GM23248 (cell line): ENCODE measurements around the gene GLYATL3. TPM values are rescaled to one million over a fixed set of nuclear protein-coding genes. Genes with fewer than 3 reads are reported as not detected.

Experiments
- DNase-seq: peaks from one replicate; pipeline ENCODE4 v3.0.0-alpha.2; 2015
- H2AFZ ChIP-seq: fragments of 200-600 bp; sonication (generic); 2 replicates; pipeline ENCODE4 v1.6.1; 2016; ENCODE audit warnings: antibody characterized with exemption
- H3F3A ChIP-seq: fragments of 200-600 bp; sonication (generic); 2 replicates; pipeline ENCODE4 v1.6.1; 2016; ENCODE audit warnings: mild to moderate bottlenecking, antibody characterized with exemption, mixed run types; ENCODE audit not compliant: insufficient read depth
- H3K27ac ChIP-seq: fragments of 200-600 bp; sonication (generic); 2 replicates; pipeline ENCODE4 v1.5.1; 2016; ENCODE audit warnings: mild to moderate bottlenecking
- H3K27me3 ChIP-seq: fragments of 200-600 bp; sonication (generic); replicated peaks from 2 replicates; pipeline ENCODE4 v1.6.1; 2016; ENCODE audit warnings: mild to moderate bottlenecking; ENCODE audit not compliant: insufficient read depth
- H3K36me3 ChIP-seq: fragments of 200-600 bp; sonication (generic); 2 replicates; pipeline ENCODE4 v1.6.1; 2016; ENCODE audit warnings: low read depth, mild to moderate bottlenecking
- H3K4me1 ChIP-seq: fragments of 200-600 bp; sonication (generic); 2 replicates; pipeline ENCODE4 v1.6.1; 2016; ENCODE audit warnings: mild to moderate bottlenecking; ENCODE audit not compliant: insufficient read depth
- H3K4me2 ChIP-seq: fragments of 200-600 bp; sonication (generic); one replicate; pipeline ENCODE4 v1.6.1; 2016; ENCODE audit warnings: mild to moderate bottlenecking; ENCODE audit not compliant: unreplicated experiment
- H3K4me3 ChIP-seq: fragments of 200-600 bp; sonication (generic); 2 replicates; pipeline ENCODE4 v1.5.1; 2016; ENCODE audit warnings: mild to moderate bottlenecking
- H3K79me2 ChIP-seq: fragments of 200-600 bp; sonication (generic); 2 replicates; pipeline ENCODE4 v1.6.1; 2016; ENCODE audit warnings: mild to moderate bottlenecking; ENCODE audit not compliant: insufficient read depth
- H3K9ac ChIP-seq: fragments of 200-600 bp; sonication (generic); 2 replicates; pipeline ENCODE4 v1.6.1; 2016; ENCODE audit warnings: mild to moderate bottlenecking
- H3K9me2 ChIP-seq: fragments of 200-600 bp; sonication (generic); 2 replicates; pipeline ENCODE4 v1.6.1; 2016; ENCODE audit warnings: mixed run types, mild to moderate bottlenecking, moderate library complexity; ENCODE audit not compliant: insufficient read depth
- H3K9me3 ChIP-seq: fragments of 200-600 bp; sonication (generic); one replicate; pipeline ENCODE4 v1.6.1; 2017; ENCODE audit warnings: low read depth
- H4K20me1 ChIP-seq: fragments of 200-600 bp; sonication (generic); 2 replicates; pipeline ENCODE4 v1.6.0; 2016; ENCODE audit not compliant: insufficient read depth
- EZH2 ChIP-seq: fragments of 200-600 bp; sonication (generic); IDR thresholded peaks from 2 replicates; pipeline ENCODE4 v1.6.1; 2018; ENCODE audit warnings: antibody characterized with exemption, mild to moderate bottlenecking; ENCODE audit not compliant: insufficient read depth, poor library complexity, severe bottlenecking
- EZH2phosphoT487 ChIP-seq: fragments of 200-600 bp; sonication (generic); IDR thresholded peaks from 2 replicates; pipeline ENCODE4 v1.6.1; 2018; ENCODE audit warnings: antibody characterized with exemption, moderate library complexity, mild to moderate bottlenecking, low read depth; ENCODE audit not compliant: insufficient read depth
- WGBS, 2 experiments: methylation state at CpG; one replicate each; pipeline ENCODE4 v1.1.6; 2015 to 2017; ENCODE audit warnings: low lambda C conversion rate in 2 of 2, low coverage in 1 of 2; ENCODE audit errors: missing lambda C conversion rate in 2 of 2; 5-methylcytosine and 5-hydroxymethylcytosine counted together
- in situ Hi-C: fragments of 300-500 bp; cut with MboI; formaldehyde crosslinking; loops from 2 replicates; pipeline ENCODE4 v1.15.0; 2020
- polyA plus RNA-seq: library from polyadenylated mRNA; unstranded; fragments of >200 nt; fragmentation: Nextera tagmentation; extraction: Ambion mirVana; gene quantifications from 2 replicates; pipeline ENCODE4 v1.2.1, GENCODE V29; 2016
- total RNA-seq: library from RNA; depleted of rRNA; stranded (reverse); fragments of >200 nt; shearing (Covaris generic); gene quantifications from 2 replicates; pipeline ENCODE4 v1.2.3, GENCODE V29; 2014

GLYATL3 gene
- total and polyA plus RNA-seq, 2 experiments from 2014 or later, result not detected

- Histone ChIP-seq H3K27me3 (peaks cover 30% of the 10 kb centered on the region), H3K4me2 (no peak overlapping the region), H3K4me3 (no peak overlapping the region), H4K20me1 (no peaks in the 10 kb centered on the region), H3F3A (no peaks in the 10 kb centered on the region), H3K79me2 (no peaks in the 10 kb centered on the region), H3K36me3 (no peaks in the 10 kb centered on the region), H3K27ac (no peak overlapping the region), H2AFZ (no peak overlapping the region), H3K9me3 (no peaks in the 10 kb centered on the region), H3K9me2 (no peaks in the 10 kb centered on the region), H3K4me1 (no peaks in the 10 kb centered on the region), H3K9ac (no peak overlapping the region)
- in situ Hi-C loops, result no loop called here
- 45 to 48% methylated on average over 1 of the region's 1 CpG for WGBS, 2 experiments
- TF ChIP-seq EZH2, result no peak
- no peak for TF ChIP-seq EZH2phosphoT487
- DNase-seq, result no peak
These were observed 24.2 kb downstream of the GLYATL3 start for GRCh38 chr6:49523901-49524300.

GRCh38 chr6:49524541-49524940 is 24.8 kb downstream of the GLYATL3 start:
- no peak for DNase-seq
- H3K4me1 ChIP-seq, result no peaks in the 10 kb centered on the region
- H3K79me2 ChIP-seq, result no peaks in the 10 kb centered on the region
- H3K36me3 ChIP-seq, result no peaks in the 10 kb centered on the region
- H3K9ac ChIP-seq, result no peak overlapping the region
- H3K9me3 ChIP-seq, result no peaks in the 10 kb centered on the region
- in situ Hi-C loops, result no loop called here
- no peaks in the 10 kb centered on the region for H4K20me1 ChIP-seq
- H3K27me3 ChIP-seq, result peaks cover 30% of the 10 kb centered on the region
- no peaks in the 10 kb centered on the region for H3K9me2 ChIP-seq
- H3F3A ChIP-seq, result no peaks in the 10 kb centered on the region
- no peak overlapping the region for H3K4me2 ChIP-seq
- H3K27ac ChIP-seq, result no peak overlapping the region
- WGBS, 2 experiments, result 51 to 62% methylated on average over 7 of the region's 7 CpGs
- no peak overlapping the region for H2AFZ ChIP-seq
- no peak for TF ChIP-seq EZH2
- no peak for TF ChIP-seq EZH2phosphoT487
- H3K4me3 ChIP-seq, result no peak overlapping the region

GRCh38 chr6:49526598-49526997 is 26.9 kb downstream of the GLYATL3 start:
- no peak overlapping the region for H2AFZ ChIP-seq
- TF ChIP-seq EZH2phosphoT487 (no peak), EZH2 (no peak)
- H3K9ac ChIP-seq, result no peak overlapping the region

GRCh38 chr6:49527320-49527719 is 27.6 kb downstream of the GLYATL3 start:
- no peaks in the 10 kb centered on the region for H4K20me1 ChIP-seq
- H3K9me2 ChIP-seq, result no peaks in the 10 kb centered on the region
- no peak overlapping the region for H3K4me2 ChIP-seq
- in situ Hi-C loops, result no loop called here
- no peaks in the 10 kb centered on the region for H3K9me3 ChIP-seq
- DNase-seq, result no peak
- no peak overlapping the region for H3K27ac ChIP-seq
- 25 to 40% methylated on average over 1 of the region's 1 CpG for WGBS, 2 experiments
- H3K27me3 ChIP-seq, result peaks cover 15% of the 10 kb centered on the region
- H3K4me3 ChIP-seq, result no peak overlapping the region
- no peak overlapping the region for H3K9ac ChIP-seq
- H3K79me2 ChIP-seq, result no peaks in the 10 kb centered on the region
- H3K36me3 ChIP-seq, result no peaks in the 10 kb centered on the region
- H3K4me1 ChIP-seq, result no peaks in the 10 kb centered on the region
- no peak for TF ChIP-seq EZH2phosphoT487
- TF ChIP-seq EZH2, result no peak
- no peak overlapping the region for H2AFZ ChIP-seq
- no peaks in the 10 kb centered on the region for H3F3A ChIP-seq

More at GRCh38 chr6:49526598-49526997, 26.9 kb downstream of the GLYATL3 start:
- no peaks in the 10 kb centered on the region for H4K20me1 ChIP-seq
- no peaks in the 10 kb centered on the region for H3K9me3 ChIP-seq
- no peaks in the 10 kb centered on the region for H3K36me3 ChIP-seq
- no peak overlapping the region for H3K4me2 ChIP-seq
- H3F3A ChIP-seq, result no peaks in the 10 kb centered on the region
- no peak for DNase-seq
- H3K79me2 ChIP-seq, result no peaks in the 10 kb centered on the region
- H3K4me3 ChIP-seq, result no peak overlapping the region
- no peaks in the 10 kb centered on the region for H3K4me1 ChIP-seq
- 56 to 66% methylated on average over 12 of the region's 12 CpGs for WGBS, 2 experiments
- H3K9me2 ChIP-seq, result no peaks in the 10 kb centered on the region
- H3K27me3 ChIP-seq, result peaks cover 21% of the 10 kb centered on the region
- H3K27ac ChIP-seq, result no peak overlapping the region
- in situ Hi-C loops, result no loop called here

- no peak overlapping the region for H3K27ac ChIP-seq
- no peaks in the 10 kb centered on the region for H3K79me2 ChIP-seq
- in situ Hi-C loops, result no loop called here
- no peak overlapping the region for H2AFZ ChIP-seq
- peaks cover 3% of the 10 kb centered on the region for H3K27me3 ChIP-seq
- H4K20me1 ChIP-seq, result no peaks in the 10 kb centered on the region
- no peak for DNase-seq
- H3K9ac ChIP-seq, result no peak overlapping the region
- H3K36me3 ChIP-seq, result no peaks in the 10 kb centered on the region
- no peak overlapping the region for H3K4me3 ChIP-seq
- H3F3A ChIP-seq, result no peaks in the 10 kb centered on the region
- H3K9me3 ChIP-seq, result no peaks in the 10 kb centered on the region
- no peaks in the 10 kb centered on the region for H3K9me2 ChIP-seq
- WGBS, 2 experiments, result 41 to 46% methylated on average over 3 of the region's 3 CpGs
- no peak for TF ChIP-seq EZH2
- TF ChIP-seq EZH2phosphoT487, result no peak
- H3K4me2 ChIP-seq, result no peak overlapping the region
- H3K4me1 ChIP-seq, result no peaks in the 10 kb centered on the region
These were observed 28.8 kb downstream of the GLYATL3 start for GRCh38 chr6:49528571-49528970.
